GM19023 (cell line): ENCODE measurements around the gene UPK2.

ENCODE experiments used
- ATAC-seq: cut with Tn5 transposase; IDR thresholded peaks from one replicate; pipeline ENCODE4 v1.9.1; 2021; ENCODE audit warnings: mild to moderate bottlenecking, moderate library complexity; ENCODE audit not compliant: unreplicated experiment

Gene UPK2

DNA sequence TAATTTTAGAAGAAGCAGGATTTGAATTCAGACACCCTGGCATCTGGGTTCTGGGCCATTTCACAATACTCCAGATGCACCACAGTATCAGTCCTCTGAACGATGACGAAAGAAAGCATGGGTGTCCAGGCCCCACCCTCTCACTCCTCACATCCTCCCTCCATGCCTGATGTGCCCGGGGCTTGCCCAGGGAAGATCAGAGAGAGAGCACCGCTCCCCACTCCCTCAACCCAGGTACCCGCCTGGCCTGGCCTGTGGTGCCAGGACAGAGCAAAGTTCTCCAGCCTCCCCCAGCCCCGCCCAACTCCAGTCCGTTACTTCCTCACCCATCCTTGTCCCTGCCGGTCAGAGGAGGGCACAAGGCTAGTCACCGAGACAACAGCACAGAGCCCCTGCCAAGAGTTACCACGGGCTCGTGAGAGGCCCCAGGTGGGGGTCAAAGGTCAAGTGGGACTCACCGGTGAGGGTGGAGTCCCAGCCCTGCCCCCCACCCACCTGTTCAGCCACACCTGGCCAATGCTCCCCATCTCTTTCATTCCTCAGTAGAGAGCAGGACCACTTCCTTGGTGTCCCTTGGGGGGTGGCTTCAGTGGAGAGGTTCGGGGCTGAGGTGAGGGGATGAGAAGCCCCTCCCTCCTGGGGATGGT, 38.5 kb upstream of the UPK2 start:
- ATAC-seq: no peak

- no peak for ATAC-seq
Observed at GRCh38 chr11:118918128-118918685, 37.9 kb upstream of the UPK2 start.

DNA sequence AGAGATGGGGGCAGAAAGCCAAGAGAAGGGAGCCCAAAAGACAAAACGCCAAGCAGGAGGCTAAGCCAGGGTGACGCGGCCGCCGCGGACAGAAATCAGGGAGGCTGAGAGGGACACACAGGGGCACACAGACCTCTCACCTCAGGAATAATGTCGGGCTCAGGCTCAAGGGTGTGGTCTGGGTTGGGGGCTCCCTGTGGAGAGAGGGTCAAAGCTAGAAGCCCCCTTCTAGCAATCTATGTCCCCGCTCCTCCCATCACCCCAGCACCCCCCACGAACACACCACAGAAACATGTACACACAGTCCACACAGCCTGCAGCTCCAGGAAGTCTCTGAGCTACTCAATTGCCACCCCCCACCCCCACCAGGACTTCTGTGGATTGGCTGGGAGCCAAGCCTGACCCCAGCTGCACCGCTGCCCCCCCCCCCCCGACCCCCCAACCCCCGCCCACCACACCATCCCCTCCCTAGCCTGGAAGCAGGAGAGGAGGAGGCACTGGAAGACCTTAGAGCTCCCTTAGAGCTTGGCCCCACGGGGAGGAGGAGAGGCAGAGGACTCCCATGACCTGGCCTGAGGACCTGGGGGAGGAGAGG, 37.3 kb upstream of the UPK2 start:
- ATAC-seq: no peak

DNA sequence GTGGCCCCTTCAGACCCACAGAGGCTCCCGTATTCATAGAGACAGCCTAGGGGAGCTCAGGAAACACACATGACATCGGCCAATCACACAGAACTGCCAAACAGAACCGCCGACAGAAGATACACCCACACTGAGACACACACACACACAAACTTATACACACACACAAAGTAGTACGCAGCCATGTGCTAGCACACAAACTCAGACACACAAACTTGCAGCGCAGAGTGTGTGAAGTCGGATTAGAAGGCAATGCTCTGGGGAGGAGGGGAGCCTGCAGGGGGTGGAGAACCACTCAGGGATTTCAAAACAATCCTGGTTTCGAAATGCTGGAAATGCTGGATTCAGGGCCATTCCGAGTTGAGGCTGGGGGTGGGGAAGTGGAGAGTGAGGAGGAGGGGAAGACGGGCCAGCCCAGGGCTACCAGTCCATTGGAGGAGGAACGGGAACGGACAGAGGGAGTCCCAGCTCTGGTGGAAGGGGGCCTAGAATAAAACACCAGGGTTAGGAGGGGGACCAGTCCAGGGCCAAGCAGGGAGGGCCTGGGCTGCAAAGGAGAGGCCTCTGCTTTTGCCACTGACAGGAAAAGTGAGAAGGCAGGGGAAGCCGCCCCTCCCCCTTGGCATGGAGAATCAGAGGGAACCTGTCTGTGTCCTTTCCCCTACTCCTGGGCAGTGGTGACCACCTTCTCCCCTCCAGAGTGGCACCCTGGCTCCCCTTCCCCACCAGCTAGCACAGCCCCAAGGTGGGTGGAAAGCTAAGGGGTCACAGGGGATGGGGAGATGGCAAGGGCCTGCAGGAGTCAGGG, 34.8 kb upstream of the UPK2 start:
- ATAC-seq: no peak

DNA sequence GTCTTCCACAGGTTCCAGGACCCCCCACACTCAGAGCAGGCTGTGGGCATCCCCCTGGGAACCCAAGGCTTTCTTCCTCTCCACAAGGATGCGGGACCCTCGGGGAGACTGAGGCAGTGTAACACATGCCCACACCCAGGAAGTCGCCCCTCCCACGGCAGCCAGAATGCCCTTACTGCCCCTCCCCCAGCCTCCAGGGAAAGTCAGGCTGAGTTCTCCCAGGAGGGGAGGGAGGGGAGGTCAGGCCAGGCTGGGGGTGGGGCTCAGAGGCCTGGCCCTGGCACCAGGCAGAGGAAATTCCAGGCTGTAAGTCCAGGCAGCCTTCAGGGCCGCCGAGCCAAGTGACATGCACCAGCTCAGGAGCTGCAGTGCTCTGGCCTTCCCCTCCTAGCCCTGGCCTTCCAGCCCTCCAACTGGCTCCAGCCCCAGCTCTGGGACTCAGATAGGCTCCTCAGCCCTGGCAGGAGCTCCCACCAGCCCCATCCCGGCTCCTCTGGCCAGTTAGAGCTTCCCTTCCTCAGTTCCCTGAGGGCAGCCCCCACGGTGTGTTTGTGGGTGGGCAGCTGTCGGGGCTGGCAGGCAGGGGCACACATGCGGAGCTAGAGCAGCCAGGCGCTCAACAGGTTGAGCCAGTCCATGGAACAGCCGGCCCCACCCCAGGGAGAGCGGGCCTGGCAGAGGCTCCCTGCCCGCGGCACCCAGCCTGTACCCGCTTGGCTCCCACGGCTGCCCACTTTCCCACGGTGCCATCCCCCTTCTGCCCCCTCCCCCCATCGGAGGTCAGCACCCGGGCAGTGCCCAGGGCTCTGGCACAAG, 34.0 kb upstream of the UPK2 start:
- ATAC-seq: no peak

DNA sequence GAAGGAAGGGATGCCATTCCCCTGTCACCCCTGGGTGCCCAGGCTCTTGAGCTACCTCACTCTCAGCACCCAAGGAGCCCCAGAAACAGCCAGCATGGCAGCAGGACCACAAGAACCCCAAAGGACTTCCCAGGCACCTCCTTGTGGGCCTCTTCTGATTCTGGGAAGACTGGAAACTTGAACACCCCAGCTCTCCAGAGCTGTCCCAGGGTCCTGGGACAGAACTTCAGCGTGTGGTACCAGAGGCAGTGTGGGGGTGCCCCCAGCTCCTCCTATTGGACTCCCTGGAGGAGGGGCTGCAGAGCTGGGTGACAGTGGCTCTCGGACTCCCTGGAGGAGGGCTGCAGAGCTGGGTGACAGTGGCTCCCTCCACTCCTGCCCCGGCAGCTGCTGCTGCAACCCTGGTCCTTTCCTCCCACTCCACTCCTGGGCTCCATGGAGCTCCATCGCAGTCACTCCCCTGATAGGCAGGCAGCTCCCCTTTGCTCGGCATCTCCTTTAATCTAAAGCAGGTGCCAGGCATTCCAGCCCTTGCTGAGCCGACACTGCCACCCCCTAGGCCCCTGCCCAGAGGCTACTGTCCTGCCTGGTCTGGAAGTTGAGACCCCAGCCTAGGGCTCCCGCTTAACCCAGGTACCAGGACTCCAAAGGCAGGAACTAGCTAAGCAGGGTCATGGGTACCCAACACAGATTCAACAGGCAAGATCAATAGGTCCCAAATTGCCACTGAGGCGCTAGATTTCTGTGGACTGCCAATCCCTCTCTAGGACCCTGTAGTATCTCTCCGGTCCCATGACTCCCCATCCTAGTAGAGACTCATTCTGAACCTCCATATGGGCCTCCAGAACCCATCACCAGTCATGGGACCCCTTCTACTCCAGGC, 33.1 kb upstream of the UPK2 start:
- no peak for ATAC-seq

DNA sequence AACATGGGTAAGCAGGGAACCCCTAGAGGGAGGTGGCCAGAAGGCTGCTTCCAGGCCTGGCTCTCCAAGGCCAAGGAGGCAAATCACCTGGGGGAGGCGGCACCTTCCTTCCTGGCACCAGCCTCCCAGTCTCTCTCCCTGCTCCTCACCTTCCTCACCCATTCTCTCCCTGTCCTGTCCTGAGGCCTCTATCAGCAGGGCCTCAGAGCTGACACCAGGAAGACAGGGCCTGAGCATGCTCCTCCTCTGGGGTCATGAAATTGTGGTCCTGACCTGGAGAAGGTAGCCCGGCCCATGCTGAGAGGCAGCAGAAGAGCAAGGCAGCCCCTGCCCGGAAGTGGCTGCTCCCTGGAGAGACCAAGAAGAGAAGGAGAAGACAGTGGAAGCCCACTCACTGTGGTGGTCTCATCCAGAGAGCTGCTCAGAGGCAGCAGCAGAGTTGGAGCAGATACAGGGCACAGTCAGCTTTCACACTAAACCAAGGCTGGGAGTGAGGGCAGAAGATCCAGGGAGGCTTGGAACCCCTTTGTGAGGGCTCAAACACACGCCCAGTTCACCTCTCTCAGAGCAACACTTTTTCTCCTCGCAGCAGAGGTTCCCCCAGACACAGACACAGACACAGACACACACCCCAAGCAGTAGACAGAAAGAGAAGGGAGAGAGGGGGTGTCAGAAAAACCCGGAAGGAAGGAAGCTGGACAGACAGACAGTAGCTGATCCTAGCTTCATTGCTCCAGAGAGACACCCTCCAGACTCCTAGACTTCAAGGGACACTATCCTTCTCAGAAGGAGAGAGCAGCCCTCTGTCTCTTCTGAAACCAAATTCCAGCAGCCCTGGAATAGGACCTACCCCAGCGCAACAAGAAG, 32.1 kb upstream of the UPK2 start:
- no peak for ATAC-seq

DNA sequence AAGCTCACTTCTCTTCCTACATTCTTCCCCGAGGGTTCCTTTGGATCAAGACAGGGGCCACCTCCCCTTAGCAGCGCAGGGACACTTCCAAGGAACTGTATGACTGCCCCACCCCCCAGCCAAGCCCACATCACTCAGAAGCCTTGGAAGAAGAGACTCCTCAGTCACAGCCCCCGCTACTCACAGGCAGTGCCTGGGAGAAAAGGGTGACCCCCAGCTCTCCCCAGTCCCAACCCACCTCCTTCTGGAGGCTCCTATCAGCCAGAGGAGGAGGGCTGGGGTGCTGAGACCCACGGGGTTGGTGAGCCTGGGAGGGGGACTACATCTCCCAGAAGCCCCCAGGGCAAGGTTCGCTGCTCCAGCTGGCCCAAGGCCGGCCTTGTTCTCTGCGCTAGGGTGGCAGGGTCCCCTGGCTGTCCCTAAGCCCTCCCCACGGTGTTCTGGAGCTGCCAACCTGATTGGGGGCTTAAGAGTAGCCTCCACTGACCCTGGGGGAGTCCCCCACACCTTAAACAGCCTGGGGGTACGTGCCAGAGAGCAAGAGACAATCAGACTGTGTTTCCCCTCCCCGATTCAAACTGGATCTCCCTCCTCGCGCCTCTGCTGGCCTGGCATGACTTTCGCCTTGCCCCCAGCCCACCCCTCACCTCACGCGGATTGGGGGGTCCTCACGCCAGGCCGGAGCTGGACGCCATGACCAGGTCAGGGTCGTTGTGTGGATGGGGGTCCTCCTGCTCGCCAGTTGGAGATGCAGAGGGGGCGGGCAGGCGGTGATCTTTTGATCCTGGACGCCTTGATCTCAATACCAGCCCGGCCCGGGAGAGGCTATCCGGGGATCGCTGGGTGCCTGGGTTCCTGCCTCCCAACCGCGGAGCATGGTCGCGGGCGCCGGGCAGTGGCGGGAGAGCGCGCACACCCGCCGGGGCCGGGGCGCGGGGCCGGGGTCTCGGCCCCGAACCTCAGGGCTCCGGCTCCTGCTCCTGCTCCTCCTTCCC, 31.2 kb upstream of the UPK2 start:
- ATAC-seq: no peak

- no peak for ATAC-seq
Observed at GRCh38 chr11:118927554-118928100, 28.5 kb upstream of the UPK2 start.

DNA sequence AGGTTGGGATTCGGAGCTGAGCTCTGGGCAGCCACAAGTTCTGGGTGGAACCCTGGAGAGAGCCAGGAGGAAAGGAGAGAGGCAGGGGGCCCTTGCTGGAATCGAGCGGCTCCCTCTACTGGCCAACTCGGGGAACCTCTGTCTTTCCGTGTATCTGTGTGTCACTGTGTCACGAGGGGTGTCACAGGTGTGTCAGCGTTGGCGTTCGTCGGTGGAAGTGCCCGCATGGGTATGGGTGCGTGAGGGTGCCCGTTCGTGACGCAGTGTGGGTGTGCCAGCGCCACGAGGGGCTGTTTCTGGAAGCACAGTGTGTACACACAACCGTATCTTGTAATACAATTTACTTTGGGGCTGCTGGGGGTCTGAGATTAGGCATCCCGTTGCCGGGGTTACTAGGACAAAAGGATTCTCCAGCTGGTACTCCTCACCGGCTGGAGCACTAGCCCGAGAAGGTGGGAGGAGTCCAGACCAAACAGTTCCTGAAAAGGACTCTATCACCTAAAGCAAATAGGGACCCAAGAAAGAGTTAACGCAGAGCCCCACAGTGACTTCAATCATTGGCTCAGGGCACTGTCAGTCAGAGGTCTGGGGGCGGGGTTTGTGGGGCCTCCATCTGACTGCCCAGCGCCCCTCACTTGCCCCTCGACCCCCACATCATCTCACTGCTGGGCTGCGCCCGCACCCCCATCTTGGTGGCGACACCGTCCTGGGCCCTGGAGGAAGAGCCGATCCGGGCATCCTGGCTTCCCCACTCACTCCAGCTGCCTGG, 27.8 kb upstream of the UPK2 start:
- ATAC-seq: peak; percentile 42

GRCh38 chr11:118928870-118929500, 27.1 kb upstream of the UPK2 start:
- ATAC-seq: no peak

DNA sequence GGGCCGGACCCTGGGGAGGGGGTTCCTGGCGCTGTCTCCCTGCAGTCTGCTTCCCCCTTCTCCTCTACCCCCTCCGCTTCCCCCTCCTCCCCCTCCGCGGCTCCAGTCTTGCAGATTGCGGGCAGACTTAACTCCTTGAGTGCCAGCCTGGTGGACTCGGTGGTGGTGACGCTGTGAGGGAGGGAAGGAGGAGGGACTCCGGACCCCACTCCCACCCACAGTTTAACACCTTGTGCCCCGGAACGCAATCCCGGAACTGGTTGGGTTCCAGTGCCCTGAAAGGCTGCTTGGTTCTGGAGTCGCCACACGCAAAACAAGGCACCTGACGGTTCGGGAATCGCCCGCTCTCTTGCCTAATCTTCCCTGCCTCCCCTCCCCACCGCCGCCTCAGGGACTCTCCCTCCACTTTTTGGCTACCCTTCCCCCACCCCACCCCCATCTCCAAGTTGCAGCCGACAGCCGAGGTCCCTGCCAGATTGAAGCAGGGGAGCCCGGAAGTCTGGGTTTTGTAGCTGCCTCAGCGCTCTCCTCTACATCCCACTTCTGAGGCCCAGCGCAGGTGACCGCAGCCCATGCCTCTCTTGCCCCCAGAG, 26.5 kb upstream of the UPK2 start:
- no peak for ATAC-seq

- ATAC-seq: no peak
Observed at GRCh38 chr11:118930094-118930712, 25.9 kb upstream of the UPK2 start.

GRCh38 chr11:118931571-118931970, 24.5 kb upstream of the UPK2 start:
- ATAC-seq: no peak

GRCh38 chr11:118933486-118933885, 22.6 kb upstream of the UPK2 start:
- no peak for ATAC-seq

DNA sequence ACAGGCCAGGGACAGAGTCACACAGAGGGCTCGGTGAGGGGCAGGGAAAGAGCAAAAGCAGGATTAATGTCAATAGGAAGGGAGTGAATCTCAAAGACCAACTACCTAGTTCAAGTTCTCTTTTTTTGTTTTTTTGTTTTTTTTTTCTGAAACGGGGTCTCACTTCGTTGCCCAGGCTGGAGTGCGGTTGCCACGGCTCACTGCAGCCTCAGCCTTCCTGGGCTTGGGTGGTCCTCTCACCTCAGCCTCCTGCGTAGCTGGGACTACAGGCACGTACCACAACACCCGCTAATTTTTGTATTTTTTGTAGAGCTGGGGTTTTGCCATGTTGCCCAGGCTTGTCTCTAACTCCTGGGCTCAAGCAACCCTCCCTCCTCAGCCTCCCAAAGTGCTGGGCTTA, 20.7 kb upstream of the UPK2 start:
- ATAC-seq: no peak
